Neuronal stem cell (in vitro differentiated cells): ENCODE results near the gene RNF181.
"Not testable (repeated sequence)": the region's sequence is repeated elsewhere in the genome, so short reads cannot be mapped to it uniquely, and the experiment has no call there.

ENCODE experiments used
- DNase-seq: peaks from one replicate; pipeline ENCODE4 v3.0.0-alpha.2; 2013; ENCODE audit warnings: low spot score
- H2AFZ ChIP-seq: one replicate; pipeline ENCODE4 v1.6.1; 2013; ENCODE audit warnings: mild to moderate bottlenecking, low read length, inconsistent platforms
- H2AK5ac ChIP-seq: 2 replicates; pipeline ENCODE4 v1.6.1; 2013; ENCODE audit warnings: low read depth, mild to moderate bottlenecking, inconsistent platforms, low read length, moderate library complexity, mixed read lengths
- H2BK120ac ChIP-seq: 2 replicates; pipeline ENCODE4 v1.6.1; 2013; ENCODE audit warnings: low read depth, mild to moderate bottlenecking, inconsistent platforms, low read length, moderate library complexity, mixed read lengths
- H2BK12ac ChIP-seq: one replicate; pipeline ENCODE4 v1.6.1; 2013; ENCODE audit warnings: low read length, inconsistent platforms
- H2BK15ac ChIP-seq: 2 replicates; pipeline ENCODE4 v1.6.1; 2013; ENCODE audit warnings: mild to moderate bottlenecking, low read length, inconsistent platforms, mixed read lengths
- H2BK5ac ChIP-seq: one replicate; pipeline ENCODE4 v1.6.1; 2013; ENCODE audit warnings: inconsistent platforms, mild to moderate bottlenecking, low read length, moderate library complexity
- H3K14ac ChIP-seq: one replicate; pipeline ENCODE4 v1.6.1; 2013; ENCODE audit warnings: low read length, inconsistent platforms
- H3K18ac ChIP-seq: 2 replicates; pipeline ENCODE4 v1.6.1; 2013; ENCODE audit warnings: low read length, inconsistent platforms
- H3K23ac ChIP-seq: 2 replicates; pipeline ENCODE4 v1.6.1; 2013; ENCODE audit warnings: low read depth, mild to moderate bottlenecking, mixed read lengths, low read length, inconsistent platforms; ENCODE audit not compliant: poor library complexity
- H3K27ac ChIP-seq: replicated peaks from 3 replicates; pipeline ENCODE4 v1.5.1; 2013; ENCODE audit warnings: low read length, inconsistent platforms
- H3K27me3 ChIP-seq, 3 experiments: 2 replicates each; pipeline ENCODE4 v1.6.1; 2013; ENCODE audit warnings: low read length in 3 of 3, mild to moderate bottlenecking in 2 of 3, inconsistent platforms in 1 of 3, low read depth in 1 of 3, mixed read lengths in 1 of 3, moderate library complexity in 1 of 3; ENCODE audit not compliant: control insufficient read depth in 3 of 3, insufficient read depth in 3 of 3
- H3K36me3 ChIP-seq, 2 donors: replicated peaks in 1 of 2; 2 replicates each; pipeline ENCODE4 v1.6.1; 2013; ENCODE audit warnings: low read length in 2 of 2; ENCODE audit not compliant: control insufficient read depth in 2 of 2, insufficient read depth in 2 of 2
- H3K4ac ChIP-seq: 2 replicates; pipeline ENCODE4 v1.6.1; 2013; ENCODE audit warnings: inconsistent platforms, mild to moderate bottlenecking, low read length, moderate library complexity
- H3K4me1 ChIP-seq, 2 donors: 1 replicate in 1 of 2; 2 replicates in 1 of 2; pipeline ENCODE4 v1.6.1; 2013; ENCODE audit warnings: low read length in 2 of 2, low read depth in 1 of 2; ENCODE audit not compliant: control insufficient read depth in 2 of 2, insufficient read depth in 1 of 2
- H3K4me2 ChIP-seq: one replicate; pipeline ENCODE4 v1.6.1; 2013; ENCODE audit warnings: mild to moderate bottlenecking, low read length, inconsistent platforms; ENCODE audit not compliant: insufficient read depth, poor library complexity, severe bottlenecking
- H3K4me3 ChIP-seq, 2 donors: 2 replicates each; pipeline ENCODE4 v1.5.1; 2013; ENCODE audit warnings: low read length in 2 of 2, mild to moderate bottlenecking in 2 of 2, inconsistent platforms in 1 of 2, moderate library complexity in 1 of 2
- H3K79me1 ChIP-seq: one replicate; pipeline ENCODE4 v1.6.1; 2013; ENCODE audit warnings: low read depth, mild to moderate bottlenecking, inconsistent platforms, low read length, moderate library complexity
- H3K9ac ChIP-seq: one replicate; pipeline ENCODE4 v1.6.1; 2013; ENCODE audit warnings: mild to moderate bottlenecking, low read depth, low read length, inconsistent platforms; ENCODE audit not compliant: poor library complexity
- H3K9me3 ChIP-seq, 2 donors: replicated peaks in 1 of 2; 2 replicates each; pipeline versions ENCODE3 to v1.6.1; 2013; ENCODE audit warnings: low read length in 2 of 2, mild to moderate bottlenecking in 2 of 2, inconsistent platforms in 1 of 2, low read depth in 1 of 2, mixed read lengths in 1 of 2, moderate library complexity in 1 of 2; ENCODE audit not compliant: control insufficient read depth in 2 of 2, insufficient read depth in 1 of 2
- H4K8ac ChIP-seq: one replicate; pipeline ENCODE4 v1.6.1; 2013; ENCODE audit warnings: low read depth, mild to moderate bottlenecking, inconsistent platforms, low read length, moderate library complexity
- H4K91ac ChIP-seq: one replicate; pipeline ENCODE4 v1.6.1; 2013; ENCODE audit warnings: low read length, low read depth, mild to moderate bottlenecking, inconsistent platforms; ENCODE audit not compliant: poor library complexity
- WGBS, 2 donors: extraction: QIAGEN DNeasy Blood & Tissue Kit; methylation state at CpG; one replicate each; pipeline ENCODE4 v1.1.7; 2013; ENCODE audit warnings: missing lambda C conversion rate in 2 of 2, mixed read lengths in 1 of 2; ENCODE audit not compliant: insufficient read length in 2 of 2, insufficient replicate concordance in 1 of 2; ENCODE audit errors: extremely low coverage in 2 of 2; 5-methylcytosine and 5-hydroxymethylcytosine counted together

The RNF181 gene

GRCh38 chr2:85591563-85591962, 4.0 kb upstream of the RNF181 start:
- Histone ChIP-seq H3K36me3 (peaks cover 1 to 2% of the 10 kb centered on the region in 2 donors), H2AK5ac (peak overlapping the region; percentile 82), H4K91ac (no peak overlapping the region), H3K27ac (no peak overlapping the region), H3K79me1 (peaks cover 3% of the 10 kb centered on the region), H3K4me1 (peaks cover 8 to 18% of the 10 kb centered on the region in 2 donors), H3K9ac (peak overlapping the region; percentile 7), H3K14ac (no peak overlapping the region), H2BK120ac (no peak overlapping the region), H2BK5ac (no peak overlapping the region), H3K23ac (no peak overlapping the region), H2BK15ac (no peak overlapping the region), H3K4me3 (no peak overlapping the region), H4K8ac (no peak overlapping the region), H2BK12ac (no peak overlapping the region), H3K4ac (no peak overlapping the region), H3K4me2 (no peak overlapping the region), H2AFZ (no peak overlapping the region), H3K18ac (no peak overlapping the region), H3K9me3 (peaks cover 0 to 2% of the 10 kb centered on the region in 2 donors), H3K27me3 (peaks cover 0 to 3% (median 0%) of the 10 kb centered on the region in 3 experiments)
- no CpG with 5 or more reads among the region's 12 CpGs for WGBS, 2 donors
- no peak for DNase-seq

DNA sequence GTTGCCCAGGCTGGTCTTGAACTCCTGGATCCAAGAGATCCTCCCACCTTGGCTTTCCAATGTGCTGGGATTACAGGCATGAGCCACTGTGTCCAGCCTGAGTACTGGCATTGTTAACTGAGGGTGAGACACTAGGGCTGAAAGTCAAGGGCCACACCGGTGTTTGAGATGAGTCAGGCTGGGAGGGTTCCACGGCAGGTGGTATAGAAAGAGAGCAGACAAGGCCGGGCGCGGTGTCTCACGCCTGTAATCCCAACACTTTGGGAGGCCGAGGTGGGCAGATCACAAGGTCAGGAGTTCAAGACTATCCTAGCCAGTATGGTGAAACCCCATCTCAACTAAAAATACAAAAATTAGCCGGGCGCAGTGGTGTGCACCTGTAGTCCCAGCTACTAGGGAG, 3.2 kb upstream of the RNF181 start:
- not testable (repeated sequence) for H2AFZ ChIP-seq, H2BK5ac ChIP-seq, H3K27ac ChIP-seq, H3K36me3 ChIP-seq, H4K8ac ChIP-seq, H3K4me3 ChIP-seq, H3K9me3 ChIP-seq, H2AK5ac ChIP-seq, H3K23ac ChIP-seq, H3K14ac ChIP-seq, H2BK12ac ChIP-seq, H3K27me3 ChIP-seq, H3K4ac ChIP-seq, DNase-seq, H2BK120ac ChIP-seq, H3K9ac ChIP-seq, H3K18ac ChIP-seq, H3K79me1 ChIP-seq, H2BK15ac ChIP-seq, H4K91ac ChIP-seq, H3K4me2 ChIP-seq
- H3K4me1 ChIP-seq: peaks cover 8 to 18% of the 10 kb centered on the region in 2 donors
- WGBS, 2 donors: no CpG with 5 or more reads among the region's 9 CpGs

- no peak overlapping the region for H4K8ac ChIP-seq
- H4K91ac ChIP-seq: no peak overlapping the region
- H2AK5ac ChIP-seq: peak overlapping the region; percentile 52
- no peak overlapping the region for H2BK12ac ChIP-seq
- no peak overlapping the region for H2BK15ac ChIP-seq
- peaks cover 10% of the 10 kb centered on the region for H3K79me1 ChIP-seq
- H3K4me1 ChIP-seq: peaks cover 8 to 15% of the 10 kb centered on the region in 2 donors
- H2AFZ ChIP-seq: no peak overlapping the region
- peak overlapping the region; percentile 46 for H2BK5ac ChIP-seq
- peaks cover 13 to 15% of the 10 kb centered on the region in 2 donors for H3K36me3 ChIP-seq
- H3K18ac ChIP-seq: no peak overlapping the region
- no peak overlapping the region for H3K14ac ChIP-seq
- H3K23ac ChIP-seq: no peak overlapping the region
- H2BK120ac ChIP-seq: no peak overlapping the region
- no peak overlapping the region for H3K27ac ChIP-seq
- H3K4ac ChIP-seq: no peak overlapping the region
- H3K27me3 ChIP-seq: peaks cover 0 to 3% (median 0%) of the 10 kb centered on the region in 3 experiments
- no CpG with 5 or more reads among the region's 3 CpGs for WGBS, 2 donors
- H3K4me3 ChIP-seq: no peak overlapping the region
- no peak overlapping the region for H3K4me2 ChIP-seq
- H3K9ac ChIP-seq: no peak overlapping the region
- no peak for DNase-seq
- peaks cover 0 to 2% of the 10 kb centered on the region in 2 donors for H3K9me3 ChIP-seq
These were observed 2.5 kb upstream of the RNF181 start for GRCh38 chr2:85593023-85593422.

- peak overlapping the region; percentile 75 for H3K27ac ChIP-seq
- no peak overlapping the region for H2BK12ac ChIP-seq
- H3K36me3 ChIP-seq: peaks cover 23 to 33% of the 10 kb centered on the region in 2 donors
- H4K91ac ChIP-seq: no peak overlapping the region
- H2BK15ac ChIP-seq: no peak overlapping the region
- no peak for DNase-seq
- H3K4me3 ChIP-seq: peak overlapping the region; percentile 86 to 87
- H3K4ac ChIP-seq: no peak overlapping the region
- no peak overlapping the region for H3K23ac ChIP-seq
- no peak overlapping the region for H4K8ac ChIP-seq
- peaks cover 8 to 15% of the 10 kb centered on the region in 2 donors for H3K4me1 ChIP-seq
- no peak overlapping the region for H3K14ac ChIP-seq
- H3K9ac ChIP-seq: no peak overlapping the region
- no peak overlapping the region for H2BK120ac ChIP-seq
- H2AFZ ChIP-seq: peak overlapping the region; percentile 88
- WGBS, 2 donors: no CpG with 5 or more reads among the region's 13 CpGs
- H3K79me1 ChIP-seq: peaks cover 10% of the 10 kb centered on the region
- H3K18ac ChIP-seq: peak overlapping the region; percentile 92
- H2BK5ac ChIP-seq: no peak overlapping the region
- H3K9me3 ChIP-seq: peaks cover 0 to 2% of the 10 kb centered on the region in 2 donors
- peak overlapping the region; percentile 73 for H3K4me2 ChIP-seq
- H3K27me3 ChIP-seq: peaks cover 0 to 3% (median 0%) of the 10 kb centered on the region in 3 experiments
- no peak overlapping the region for H2AK5ac ChIP-seq
These were observed 737 bp upstream of the RNF181 start for GRCh38 chr2:85594715-85595300.
